ENCODE measurements around the gene BMX. TPM values are rescaled to one million over a fixed set of nuclear protein-coding genes. Genes with fewer than 3 reads are reported as not detected.

The BMX gene
- polyA plus RNA-seq, 4 donors = 1.4 to 8.6 (median 5.5) TPM

DNA sequence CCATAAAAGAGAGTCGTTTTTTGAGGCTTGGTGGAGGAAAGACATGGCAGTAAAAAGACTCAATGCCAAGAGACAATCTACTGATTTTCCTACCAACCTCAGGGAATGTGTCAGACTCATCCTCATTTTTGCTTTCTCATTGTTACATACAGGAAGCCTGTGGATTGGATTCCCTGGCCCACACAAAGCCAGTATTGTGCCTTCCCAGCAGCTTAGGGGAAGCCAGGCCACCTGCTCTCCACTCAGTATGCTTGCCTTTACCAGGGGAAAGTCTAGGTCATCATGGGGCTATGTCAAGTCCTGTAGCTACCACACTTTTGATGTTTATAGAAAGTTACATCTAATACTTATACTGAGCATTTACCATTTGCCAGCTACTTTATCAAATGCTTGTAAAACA lies 11.0 kb downstream of the BMX start:
- peaks cover 0 to 2% (median 0%) of the 10 kb centered on the region in 3 donors for H3K36me3 ChIP-seq (ENCODE audit: control insufficient read depth in 3 of 3, insufficient read depth in 2 of 3, low read depth in 1 of 3, low read length in 3 of 3)
- DNase-seq (no peak), FAIRE-seq (no peak)
- no peaks in the 10 kb centered on the region for H3K27me3 ChIP-seq (ENCODE audit: control insufficient read depth in 3 of 3, insufficient read depth in 3 of 3, low read length in 3 of 3)
- no peaks in the 10 kb centered on the region for H3K4me1 ChIP-seq (ENCODE audit: control insufficient read depth in 3 of 3, insufficient read depth in 2 of 3, low read depth in 1 of 3, low read length in 2 of 3)
- H3K9me3 ChIP-seq (ENCODE audit: control insufficient read depth in 2 of 2, insufficient read depth in 1 of 2, low read depth in 1 of 2, low read length in 1 of 2) = no peaks in the 10 kb centered on the region
- H3K27ac ChIP-seq (ENCODE audit: low read depth in 1 of 3, low read length in 2 of 3) = no peak overlapping the region
- H3K4me3 ChIP-seq (ENCODE audit: low read depth in 1 of 3, low read length in 3 of 3) = no peak overlapping the region
- 19 to 42% (median 19%) methylated on average over 1 of the region's 1 CpG for WGBS, 3 donors

DNA sequence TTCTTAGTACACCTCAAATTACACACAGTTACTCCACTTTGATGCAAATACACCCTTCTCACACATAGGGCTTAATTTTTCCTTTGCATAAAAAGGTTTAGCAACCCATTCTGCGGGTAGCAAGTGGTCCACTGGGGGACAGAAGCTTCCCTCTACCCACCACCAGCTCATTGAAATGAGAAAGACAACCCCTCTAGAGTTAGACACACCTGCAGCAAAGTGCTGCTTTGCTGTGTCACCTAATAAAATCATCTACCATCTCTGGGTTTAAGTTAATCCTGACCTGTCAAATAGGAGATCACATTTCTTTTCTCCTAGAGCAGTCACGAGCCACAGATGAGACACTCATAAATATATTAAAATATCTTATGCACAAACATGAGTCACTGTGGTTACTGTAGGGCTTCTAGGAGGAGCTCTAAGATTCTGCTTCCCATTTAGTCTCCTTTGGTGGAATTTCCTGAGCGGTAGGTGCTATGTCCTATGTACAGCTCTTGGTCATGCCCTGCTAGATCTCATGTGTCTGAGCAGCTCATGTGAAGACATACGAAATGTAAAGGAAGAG lies 11.9 kb downstream of the BMX start:
- WGBS, 3 donors = 65 to 86% (median 81%) methylated on average over 4 of the region's 4 CpGs
- DNase-seq (no peak), FAIRE-seq (no peak)
- Histone ChIP-seq H3K4me1 (ENCODE audit: control insufficient read depth in 3 of 3, insufficient read depth in 2 of 3, low read depth in 1 of 3, low read length in 2 of 3) (no peaks in the 10 kb centered on the region), H3K27me3 (ENCODE audit: control insufficient read depth in 3 of 3, insufficient read depth in 3 of 3, low read length in 3 of 3) (no peaks in the 10 kb centered on the region), H3K9me3 (ENCODE audit: control insufficient read depth in 2 of 2, insufficient read depth in 1 of 2, low read depth in 1 of 2, low read length in 1 of 2) (no peaks in the 10 kb centered on the region), H3K36me3 (ENCODE audit: control insufficient read depth in 3 of 3, insufficient read depth in 2 of 3, low read depth in 1 of 3, low read length in 3 of 3) (peaks cover 0 to 2% (median 0%) of the 10 kb centered on the region in 3 donors), H3K27ac (ENCODE audit: low read depth in 1 of 3, low read length in 2 of 3) (no peak overlapping the region), H3K4me3 (ENCODE audit: low read depth in 1 of 3, low read length in 3 of 3) (no peak overlapping the region)

DNA sequence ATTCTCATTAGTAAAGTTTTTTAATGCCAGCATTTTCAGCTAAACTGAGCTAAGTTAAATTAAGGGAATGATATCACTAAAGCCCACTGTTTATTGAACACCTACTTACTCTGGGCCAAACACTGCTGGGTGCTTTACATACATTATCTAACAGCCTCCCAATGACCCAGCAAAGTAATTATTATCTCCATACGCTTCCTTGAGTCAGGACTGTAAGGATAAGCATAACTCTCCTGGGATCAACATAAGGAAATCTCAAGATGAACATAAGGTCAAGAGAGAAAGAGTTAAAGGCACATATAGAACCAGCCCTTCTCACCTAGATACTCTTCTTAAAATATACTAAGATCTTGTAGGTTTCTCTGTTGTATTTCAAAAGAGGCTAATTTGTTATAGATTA lies 13.7 kb downstream of the BMX start:
- H3K27ac ChIP-seq (ENCODE audit: low read depth in 1 of 3, low read length in 2 of 3) = no peak overlapping the region
- no peak for FAIRE-seq
- WGBS, 3 donors = 58 to 92% (median 74%) methylated on average over 1 of the region's 1 CpG
- no peaks in the 10 kb centered on the region for H3K4me1 ChIP-seq (ENCODE audit: control insufficient read depth in 3 of 3, insufficient read depth in 2 of 3, low read depth in 1 of 3, low read length in 2 of 3)
- no peak overlapping the region for H3K4me3 ChIP-seq (ENCODE audit: low read depth in 1 of 3, low read length in 3 of 3)
- H3K27me3 ChIP-seq (ENCODE audit: control insufficient read depth in 3 of 3, insufficient read depth in 3 of 3, low read length in 3 of 3) = no peaks in the 10 kb centered on the region
- peaks cover 0 to 2% (median 0%) of the 10 kb centered on the region in 3 donors for H3K36me3 ChIP-seq (ENCODE audit: control insufficient read depth in 3 of 3, insufficient read depth in 2 of 3, low read depth in 1 of 3, low read length in 3 of 3)
- DNase-seq = no peak
- H3K9me3 ChIP-seq (ENCODE audit: control insufficient read depth in 2 of 2, insufficient read depth in 1 of 2, low read depth in 1 of 2, low read length in 1 of 2) = no peaks in the 10 kb centered on the region

DNA sequence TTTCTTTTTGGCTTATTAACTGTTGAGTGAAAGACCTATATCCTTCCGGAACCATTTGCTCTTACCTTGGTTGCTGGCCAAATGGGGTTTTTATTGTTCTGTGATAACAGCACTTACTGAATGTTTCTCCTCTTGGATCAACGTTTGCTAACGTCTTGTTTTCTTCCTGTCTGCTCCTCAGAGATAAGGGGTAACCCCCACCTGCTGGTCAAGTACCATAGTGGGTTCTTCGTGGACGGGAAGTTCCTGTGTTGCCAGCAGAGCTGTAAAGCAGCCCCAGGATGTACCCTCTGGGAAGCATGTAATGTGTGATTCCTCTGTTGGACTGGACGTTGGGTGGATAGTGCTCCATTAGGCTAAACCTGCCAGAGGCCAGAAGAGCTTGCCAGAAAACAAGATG lies 15.3 kb downstream of the BMX start:
- WGBS, 3 donors = 2 to 18% (median 10%) methylated on average over 6 of the region's 6 CpGs
- FAIRE-seq = no peak
- Histone ChIP-seq H3K4me1 (ENCODE audit: control insufficient read depth in 3 of 3, insufficient read depth in 2 of 3, low read depth in 1 of 3, low read length in 2 of 3) (no peaks in the 10 kb centered on the region), H3K4me3 (ENCODE audit: low read depth in 1 of 3, low read length in 3 of 3) (no peak overlapping the region), H3K27ac (ENCODE audit: low read depth in 1 of 3, low read length in 2 of 3) (peak overlapping the region in 1 of 3 donors; percentile 14), H3K36me3 (ENCODE audit: control insufficient read depth in 3 of 3, insufficient read depth in 2 of 3, low read depth in 1 of 3, low read length in 3 of 3) (peaks cover 0 to 2% (median 1%) of the 10 kb centered on the region in 3 donors), H3K9me3 (ENCODE audit: control insufficient read depth in 2 of 2, insufficient read depth in 1 of 2, low read depth in 1 of 2, low read length in 1 of 2) (no peaks in the 10 kb centered on the region), H3K27me3 (ENCODE audit: control insufficient read depth in 3 of 3, insufficient read depth in 3 of 3, low read length in 3 of 3) (no peaks in the 10 kb centered on the region)
- peak in 1 of 2 donors; percentile 28 for DNase-seq

DNA sequence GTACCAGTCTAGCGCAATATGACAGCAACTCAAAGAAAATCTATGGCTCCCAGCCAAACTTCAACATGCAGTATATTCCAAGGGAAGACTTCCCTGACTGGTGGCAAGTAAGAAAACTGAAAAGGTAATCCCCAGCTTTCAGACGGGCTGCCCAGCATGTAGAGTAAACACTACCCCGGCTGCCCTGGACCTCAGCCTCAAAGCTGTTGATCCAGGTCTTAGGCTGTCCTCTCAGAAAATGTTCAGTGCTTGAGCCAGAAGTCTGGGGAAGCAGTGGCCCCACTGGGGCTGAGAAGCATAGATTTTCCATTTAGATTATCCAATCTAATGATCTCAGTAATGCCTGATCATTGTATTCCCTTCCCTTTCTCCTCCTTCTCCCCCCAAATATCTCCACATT lies 21.9 kb downstream of the BMX start:
- Histone ChIP-seq H3K9me3 (ENCODE audit: control insufficient read depth in 2 of 2, insufficient read depth in 1 of 2, low read depth in 1 of 2, low read length in 1 of 2) (no peaks in the 10 kb centered on the region), H3K36me3 (ENCODE audit: control insufficient read depth in 3 of 3, insufficient read depth in 2 of 3, low read depth in 1 of 3, low read length in 3 of 3) (peaks cover 0 to 1% (median 0%) of the 10 kb centered on the region in 3 donors), H3K4me3 (ENCODE audit: low read depth in 1 of 3, low read length in 3 of 3) (no peak overlapping the region), H3K27ac (ENCODE audit: low read depth in 1 of 3, low read length in 2 of 3) (no peak overlapping the region), H3K27me3 (ENCODE audit: control insufficient read depth in 3 of 3, insufficient read depth in 3 of 3, low read length in 3 of 3) (no peaks in the 10 kb centered on the region), H3K4me1 (ENCODE audit: control insufficient read depth in 3 of 3, insufficient read depth in 2 of 3, low read depth in 1 of 3, low read length in 2 of 3) (no peaks in the 10 kb centered on the region)
- FAIRE-seq (no peak), DNase-seq (no peak)
- WGBS, 3 donors = 79 to 92% (median 82%) methylated on average over 3 of the region's 3 CpGs

DNA sequence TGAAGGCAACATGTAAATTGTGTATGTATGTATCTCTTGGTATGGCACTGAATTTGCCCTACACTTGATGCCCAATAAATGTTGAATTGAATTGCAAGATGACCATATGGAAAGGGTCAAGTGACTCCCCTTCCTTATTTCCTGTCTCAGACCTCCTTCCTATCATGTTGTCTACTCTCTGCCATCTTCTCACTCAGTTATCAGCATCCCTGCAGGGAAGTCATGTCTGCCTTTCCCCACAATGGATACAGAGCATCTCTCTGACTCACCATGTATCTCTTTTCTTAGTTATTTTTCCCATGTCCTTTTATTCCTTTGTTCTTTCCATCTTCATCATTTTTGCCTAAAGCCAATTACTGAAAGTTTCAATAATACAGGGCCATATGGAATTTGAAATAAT lies 22.5 kb downstream of the BMX start:
- Histone ChIP-seq H3K4me1 (ENCODE audit: control insufficient read depth in 3 of 3, insufficient read depth in 2 of 3, low read depth in 1 of 3, low read length in 2 of 3) (no peaks in the 10 kb centered on the region), H3K4me3 (ENCODE audit: low read depth in 1 of 3, low read length in 3 of 3) (no peak overlapping the region), H3K27ac (ENCODE audit: low read depth in 1 of 3, low read length in 2 of 3) (no peak overlapping the region), H3K9me3 (ENCODE audit: control insufficient read depth in 2 of 2, insufficient read depth in 1 of 2, low read depth in 1 of 2, low read length in 1 of 2) (no peaks in the 10 kb centered on the region), H3K27me3 (ENCODE audit: control insufficient read depth in 3 of 3, insufficient read depth in 3 of 3, low read length in 3 of 3) (no peaks in the 10 kb centered on the region), H3K36me3 (ENCODE audit: control insufficient read depth in 3 of 3, insufficient read depth in 2 of 3, low read depth in 1 of 3, low read length in 3 of 3) (peaks cover 0 to 1% (median 0%) of the 10 kb centered on the region in 3 donors)
- DNase-seq (no peak), FAIRE-seq (no peak)

DNA sequence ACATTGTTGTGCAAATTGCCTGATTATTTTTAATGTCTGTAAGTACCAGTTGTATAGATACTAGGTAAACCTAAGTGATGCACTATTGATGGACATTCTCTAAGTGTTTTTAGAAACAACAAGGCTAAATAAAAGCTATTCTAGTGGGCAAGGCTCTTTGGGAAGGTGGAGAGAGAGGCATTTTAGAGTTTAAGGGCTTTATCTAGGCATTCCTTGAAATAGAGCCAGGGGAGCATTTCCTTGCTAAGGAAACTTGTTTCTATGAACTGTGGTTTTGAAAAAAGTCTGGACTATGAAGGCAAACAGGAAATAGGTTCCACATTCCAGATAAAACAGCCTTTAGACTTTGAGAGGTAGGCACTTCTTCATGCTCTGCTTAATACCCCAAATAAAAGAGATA lies 23.8 kb downstream of the BMX start:
- H3K9me3 ChIP-seq (ENCODE audit: control insufficient read depth in 2 of 2, insufficient read depth in 1 of 2, low read depth in 1 of 2, low read length in 1 of 2) = no peaks in the 10 kb centered on the region
- peaks cover 0 to 1% (median 0%) of the 10 kb centered on the region in 3 donors for H3K36me3 ChIP-seq (ENCODE audit: control insufficient read depth in 3 of 3, insufficient read depth in 2 of 3, low read depth in 1 of 3, low read length in 3 of 3)
- H3K4me3 ChIP-seq (ENCODE audit: low read depth in 1 of 3, low read length in 3 of 3) = no peak overlapping the region
- no peak for FAIRE-seq
- H3K27me3 ChIP-seq (ENCODE audit: control insufficient read depth in 3 of 3, insufficient read depth in 3 of 3, low read length in 3 of 3) = no peaks in the 10 kb centered on the region
- peak in 1 of 2 donors; percentile 5 for DNase-seq
- no peak overlapping the region for H3K27ac ChIP-seq (ENCODE audit: low read depth in 1 of 3, low read length in 2 of 3)
- no peaks in the 10 kb centered on the region for H3K4me1 ChIP-seq (ENCODE audit: control insufficient read depth in 3 of 3, insufficient read depth in 2 of 3, low read depth in 1 of 3, low read length in 2 of 3)

DNA sequence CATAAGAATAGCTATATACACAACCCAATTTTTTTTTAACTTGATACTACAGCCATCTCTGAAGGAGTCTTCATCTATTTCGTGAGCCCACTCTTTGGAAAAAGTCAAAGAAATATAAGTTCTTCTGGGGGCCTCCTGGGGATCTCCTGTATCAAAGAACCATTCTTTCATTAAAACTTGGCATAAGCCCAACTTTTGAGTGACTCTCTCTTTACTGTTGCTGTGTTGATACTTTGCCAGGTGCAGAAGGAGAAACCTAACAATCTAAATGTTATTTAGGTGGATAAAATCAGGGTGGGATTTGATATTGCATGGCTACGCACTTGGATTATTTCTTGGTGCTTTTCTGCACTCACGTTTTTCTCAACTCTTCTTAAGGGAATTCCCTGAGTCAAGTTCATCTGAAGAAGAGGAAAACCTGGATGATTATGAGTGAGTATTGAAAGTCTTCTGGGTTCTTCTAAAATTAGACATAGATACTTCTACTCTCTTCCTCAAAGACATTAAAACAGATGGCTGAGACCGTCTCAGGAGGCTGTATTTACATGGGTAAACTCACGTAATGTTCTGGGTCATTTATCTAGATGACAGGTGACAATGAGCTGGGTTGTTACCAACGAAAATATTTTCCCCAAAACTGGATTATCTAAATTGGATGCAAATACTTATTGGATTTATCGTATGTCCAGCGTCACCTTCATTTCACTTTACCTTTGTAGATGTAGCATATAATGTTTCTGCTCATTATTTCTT lies 25.2 kb downstream of the BMX start:
- DNase-seq = peak in 1 of 2 donors; percentile 5

DNA sequence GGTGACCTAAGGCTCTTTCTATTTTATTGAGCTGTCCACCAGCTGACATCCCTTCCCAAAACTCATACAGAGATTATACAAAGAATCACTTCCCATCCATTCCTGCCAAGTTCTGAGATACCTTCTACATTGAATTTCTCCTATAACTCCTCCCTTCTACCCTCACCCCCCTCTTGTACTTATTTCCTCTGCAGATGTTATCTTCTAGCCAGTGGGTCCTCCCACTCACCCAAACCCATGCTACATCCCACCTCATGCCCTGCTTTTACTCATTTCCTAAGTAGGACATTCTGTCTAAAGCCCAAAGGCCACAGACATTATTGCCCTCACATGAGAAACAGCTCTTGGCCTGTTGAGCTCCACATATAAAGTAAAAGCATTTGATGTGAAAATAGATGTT lies 28.6 kb downstream of the BMX start:
- Histone ChIP-seq H3K36me3 (ENCODE audit: control insufficient read depth in 3 of 3, insufficient read depth in 2 of 3, low read depth in 1 of 3, low read length in 3 of 3) (no peaks in the 10 kb centered on the region), H3K4me1 (ENCODE audit: control insufficient read depth in 3 of 3, insufficient read depth in 2 of 3, low read depth in 1 of 3, low read length in 2 of 3) (no peaks in the 10 kb centered on the region), H3K27ac (ENCODE audit: low read depth in 1 of 3, low read length in 2 of 3) (no peak overlapping the region), H3K4me3 (ENCODE audit: low read depth in 1 of 3, low read length in 3 of 3) (no peak overlapping the region), H3K27me3 (ENCODE audit: control insufficient read depth in 3 of 3, insufficient read depth in 3 of 3, low read length in 3 of 3) (peaks cover 0 to 3% (median 0%) of the 10 kb centered on the region in 3 donors), H3K9me3 (ENCODE audit: control insufficient read depth in 2 of 2, insufficient read depth in 1 of 2, low read depth in 1 of 2, low read length in 1 of 2) (no peaks in the 10 kb centered on the region)
- no peak for FAIRE-seq
- DNase-seq = no peak

More for the DNA sequence above, 25.2 kb downstream of the BMX start:
- FAIRE-seq = no peak
- Histone ChIP-seq H3K27ac (ENCODE audit: low read depth in 1 of 3, low read length in 2 of 3) (no peak overlapping the region), H3K4me1 (ENCODE audit: control insufficient read depth in 3 of 3, insufficient read depth in 2 of 3, low read depth in 1 of 3, low read length in 2 of 3) (no peaks in the 10 kb centered on the region), H3K36me3 (ENCODE audit: control insufficient read depth in 3 of 3, insufficient read depth in 2 of 3, low read depth in 1 of 3, low read length in 3 of 3) (no peaks in the 10 kb centered on the region), H3K27me3 (ENCODE audit: control insufficient read depth in 3 of 3, insufficient read depth in 3 of 3, low read length in 3 of 3) (no peaks in the 10 kb centered on the region), H3K4me3 (ENCODE audit: low read depth in 1 of 3, low read length in 3 of 3) (no peak overlapping the region), H3K9me3 (ENCODE audit: control insufficient read depth in 2 of 2, insufficient read depth in 1 of 2, low read depth in 1 of 2, low read length in 1 of 2) (no peaks in the 10 kb centered on the region)
- 26 to 62% (median 37%) methylated on average over 8 of the region's 8 CpGs for WGBS, 3 donors
